ENCODE results near the gene GPRIN1.

GRCh38 chr5:176658007-176658599 is 48.1 kb upstream of the GPRIN1 start:
- peak; percentile 75 for TF ChIP-seq CTCF (IDR thresholded peaks at IDR 0.05)
- no peak for TF ChIP-seq NR3C1 (CRISPR knock-in tag; conservative IDR thresholded peaks at IDR 0.05; ENCODE audit: low read depth)
- no peak for TF ChIP-seq PREB (CRISPR knock-in tag; IDR thresholded peaks at IDR 0.05; ENCODE audit: borderline replicate concordance)
- no peak for TF ChIP-seq CREB1 (CRISPR knock-in tag; IDR thresholded peaks at IDR 0.05)
- TF ChIP-seq ZNF281 (CRISPR knock-in tag; IDR thresholded peaks at IDR 0.05), result no peak
- TF ChIP-seq JUN (CRISPR knock-in tag; IDR thresholded peaks at IDR 0.05), result no peak
- 0 out of 2 replicates have a peak, but pooled peaks have one; percentile 23 for TF ChIP-seq SP1 (CRISPR knock-in tag; conservative IDR thresholded peaks at IDR 0.05)
- no peak for TF ChIP-seq MXD4 (CRISPR knock-in tag; IDR thresholded peaks at IDR 0.05; ENCODE audit: borderline replicate concordance)
- TF ChIP-seq RORB (CRISPR knock-in tag; IDR thresholded peaks at IDR 0.05), result no peak
- no peak for TF ChIP-seq ATF2 (CRISPR knock-in tag; IDR thresholded peaks at IDR 0.05; ENCODE audit: borderline replicate concordance, low read depth)
- TF ChIP-seq NFYB (CRISPR knock-in tag; conservative IDR thresholded peaks at IDR 0.05; ENCODE audit: low read depth), result no peak
- TF ChIP-seq HMGXB4 (CRISPR knock-in tag; IDR thresholded peaks at IDR 0.05), result no peak
- TF ChIP-seq ERG (CRISPR knock-in tag; IDR thresholded peaks at IDR 0.05), result no peak

All from WTC11 (cell line).